ENCODE data around the gene NOP56.

NOP56 gene

GRCh38 chr20:2652724-2653555, 508 bp downstream of the NOP56 start:
- Histone ChIP-seq H3K4me3 (replicated peaks; ENCODE audit: insufficient read depth, low read length) (peak overlapping the region; percentile 83), H3K27ac (replicated peaks) (peak overlapping the region; percentile 95), H3K27me3 (ENCODE audit: insufficient read depth, poor library complexity, severe bottlenecking) (no peaks in the 10 kb centered on the region)
- TF ChIP-seq CTCF (IDR thresholded peaks at IDR 0.05; ENCODE audit: insufficient read depth, low read length): no peak
- TF ChIP-seq POLR2AphosphoS5 (IDR thresholded peaks at IDR 0.05; ENCODE audit: low read depth): peak; percentile 17; the same call in 1 of the 2 replicates
- peak in 1 of 2 experiments; percentile 96 for DNase-seq (ENCODE audit: low read depth in 1 of 2, low spot score in 1 of 2)

GRCh38 chr20:2653556-2654383, 1.3 kb downstream of the NOP56 start:
- no peak for TF ChIP-seq CTCF (IDR thresholded peaks at IDR 0.05; ENCODE audit: insufficient read depth, low read length)
- TF ChIP-seq SPI1 (IDR thresholded peaks at IDR 0.05; ENCODE audit: borderline replicate concordance, low read depth): no peak
- no peak; the same call in 1 of the 2 replicates for TF ChIP-seq POLR2AphosphoS5 (IDR thresholded peaks at IDR 0.05; ENCODE audit: low read depth)
- TF ChIP-seq REST (IDR thresholded peaks at IDR 0.05; ENCODE audit: insufficient replicate concordance, low read depth): no peak
- no peak for TF ChIP-seq GABPA (IDR thresholded peaks at IDR 0.05; ENCODE audit: low read depth)

GRCh38 chr20:2654384-2654822, 2.0 kb downstream of the NOP56 start:
- 0 out of 2 replicates have a peak, but pooled peaks have one; percentile 13 for TF ChIP-seq POLR2AphosphoS5 (IDR thresholded peaks at IDR 0.05; ENCODE audit: low read depth)
- no peak for TF ChIP-seq REST (IDR thresholded peaks at IDR 0.05; ENCODE audit: insufficient replicate concordance, low read depth)
- TF ChIP-seq GABPA (IDR thresholded peaks at IDR 0.05; ENCODE audit: low read depth): no peak
- TF ChIP-seq SPI1 (IDR thresholded peaks at IDR 0.05; ENCODE audit: borderline replicate concordance, low read depth): no peak
- no peak for TF ChIP-seq CTCF (IDR thresholded peaks at IDR 0.05; ENCODE audit: insufficient read depth, low read length)
- Histone ChIP-seq H3K27ac (replicated peaks) (peak overlapping the region; percentile 95), H3K27me3 (ENCODE audit: insufficient read depth, poor library complexity, severe bottlenecking) (no peaks in the 10 kb centered on the region), H3K4me3 (replicated peaks; ENCODE audit: insufficient read depth, low read length) (peak overlapping the region; percentile 83)
- DNase-seq (ENCODE audit: low read depth in 1 of 2, low spot score in 1 of 2): no peak

More at GRCh38 chr20:2653556-2654383, 1.3 kb downstream of the NOP56 start:
- Histone ChIP-seq H3K27ac (replicated peaks) (peak overlapping the region; percentile 95), H3K27me3 (ENCODE audit: insufficient read depth, poor library complexity, severe bottlenecking) (no peaks in the 10 kb centered on the region), H3K4me3 (replicated peaks; ENCODE audit: insufficient read depth, low read length) (peak overlapping the region; percentile 83)
- DNase-seq (ENCODE audit: low read depth in 1 of 2, low spot score in 1 of 2): no peak
